Natural killer cell (primary cell): ENCODE measurements around the gene AKR1D1. TPM values are rescaled to one million over a fixed set of nuclear protein-coding genes. Genes with fewer than 3 reads are reported as not detected.

Experiments used
- ATAC-seq, 3 donors: fragments of 150-1000 bp in 2 of 3; fragments of 200-7000 bp in 1 of 3; cut with Tn5 transposase; 1 replicate in 1 of 3; 2 replicates in 2 of 3; pipeline ENCODE4 v1.10.0; 2021; ENCODE audit warnings: mild to moderate bottlenecking in 2 of 3, moderate library complexity in 2 of 3
- DNase-seq, 2 donors: peaks; one replicate each; pipeline versions ENCODE4 v3.0.0 to v3.0.0-alpha.2; 2013 to 2021; ENCODE audit warnings: mixed read lengths in 1 of 2
- H3K27ac ChIP-seq: one replicate; pipeline ENCODE4 v1.5.1; 2013; ENCODE audit warnings: mild to moderate bottlenecking, low read length
- H3K27me3 ChIP-seq: one replicate; pipeline ENCODE4 v1.6.1; 2013; ENCODE audit warnings: low read length; ENCODE audit not compliant: control insufficient read depth, insufficient read depth
- H3K36me3 ChIP-seq: one replicate; pipeline ENCODE4 v1.6.1; 2013; ENCODE audit warnings: low read length; ENCODE audit not compliant: control insufficient read depth, insufficient read depth
- H3K4me1 ChIP-seq: one replicate; pipeline ENCODE4 v1.6.1; 2013; ENCODE audit warnings: low read length; ENCODE audit not compliant: control insufficient read depth, insufficient read depth
- H3K4me3 ChIP-seq: one replicate; pipeline ENCODE4 v1.5.1; 2013; ENCODE audit warnings: low read length
- H3K9me3 ChIP-seq: one replicate; pipeline ENCODE4 v1.6.1; 2013; ENCODE audit warnings: low read length; ENCODE audit not compliant: control insufficient read depth, insufficient read depth
- H3K27ac Mint-ChIP-seq, 2 donors: one replicate each; pipeline ENCODE4 v1.8.0; 2022; ENCODE audit warnings: mild to moderate bottlenecking in 2 of 2, mixed read lengths in 2 of 2, moderate library complexity in 1 of 2
- H3K27me3 Mint-ChIP-seq, 2 donors: one replicate each; pipeline ENCODE4 v1.8.0; 2022; ENCODE audit warnings: low read depth in 2 of 2, mixed read lengths in 2 of 2
- H3K36me3 Mint-ChIP-seq: one replicate; pipeline ENCODE4 v1.8.0; 2022; ENCODE audit warnings: mixed read lengths
- H3K4me1 Mint-ChIP-seq, 2 donors: one replicate each; pipeline ENCODE4 v1.8.0; 2022; ENCODE audit warnings: mixed read lengths in 2 of 2
- H3K4me3 Mint-ChIP-seq: one replicate; pipeline ENCODE4 v1.8.0; 2022; ENCODE audit warnings: mild to moderate bottlenecking, moderate library complexity, mixed read lengths
- H3K9me3 Mint-ChIP-seq, 2 donors: one replicate each; pipeline ENCODE4 v1.8.0; 2022; ENCODE audit warnings: mixed read lengths in 2 of 2
- WGBS: methylation state at CpG from one replicate; pipeline ENCODE4 v1.1.7; 2013; ENCODE audit warnings: missing lambda C conversion rate; ENCODE audit not compliant: insufficient coverage; 5-methylcytosine and 5-hydroxymethylcytosine counted together
- intact Hi-C: fragments of 100-400 bp; cut with micrococcal nuclease; formaldehyde crosslinking; loops from one replicate; pipeline ENCODE4 v1.14.2; 2022
- total RNA-seq, 4 donors: library from RNA; stranded (reverse); fragments of 120-200 nt in 1 of 4; gene quantifications; one replicate each; pipeline versions ENCODE4 v1.2.3 to v1.2.4, GENCODE V29; 2013 to 2022
- TF ChIP-seq, protein P1 (sequence below): fragments of 200-600 bp; IDR thresholded peaks from one replicate; pipeline ENCODE4 v1.8.0; 2022; ENCODE audit warnings: antibody characterized with exemption

The AKR1D1 gene
- total RNA-seq, 3 donors from 2014 or later (not counting 1 experiment from before 2014, with no cell fraction given): not detected

DNA sequence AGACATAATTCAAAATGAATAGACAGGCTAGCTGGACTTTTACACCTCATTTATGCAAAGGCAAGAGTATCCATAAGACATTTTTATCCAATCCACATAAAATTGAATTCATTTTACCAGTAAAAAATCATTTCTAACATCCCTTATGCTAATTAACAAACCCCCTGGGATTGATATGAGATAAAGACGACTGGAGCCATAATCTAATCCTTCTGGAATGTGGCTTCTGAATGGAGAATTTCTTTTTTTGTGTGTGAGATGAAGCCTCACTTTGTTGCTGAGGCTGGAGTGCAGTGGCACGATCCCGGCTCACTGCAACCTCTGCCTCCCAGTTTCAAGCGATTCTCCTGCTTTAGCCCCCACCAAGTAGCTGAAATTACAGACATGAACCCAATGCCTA is 90.4 kb downstream of the AKR1D1 start:
- peaks cover 4% of the 10 kb centered on the region in 2 donors for H3K9me3 Mint-ChIP-seq
- no peaks in the 10 kb centered on the region for H3K27me3 Mint-ChIP-seq
- DNase-seq (no peak), ATAC-seq (no peak)
- TF ChIP-seq, protein P1, sequence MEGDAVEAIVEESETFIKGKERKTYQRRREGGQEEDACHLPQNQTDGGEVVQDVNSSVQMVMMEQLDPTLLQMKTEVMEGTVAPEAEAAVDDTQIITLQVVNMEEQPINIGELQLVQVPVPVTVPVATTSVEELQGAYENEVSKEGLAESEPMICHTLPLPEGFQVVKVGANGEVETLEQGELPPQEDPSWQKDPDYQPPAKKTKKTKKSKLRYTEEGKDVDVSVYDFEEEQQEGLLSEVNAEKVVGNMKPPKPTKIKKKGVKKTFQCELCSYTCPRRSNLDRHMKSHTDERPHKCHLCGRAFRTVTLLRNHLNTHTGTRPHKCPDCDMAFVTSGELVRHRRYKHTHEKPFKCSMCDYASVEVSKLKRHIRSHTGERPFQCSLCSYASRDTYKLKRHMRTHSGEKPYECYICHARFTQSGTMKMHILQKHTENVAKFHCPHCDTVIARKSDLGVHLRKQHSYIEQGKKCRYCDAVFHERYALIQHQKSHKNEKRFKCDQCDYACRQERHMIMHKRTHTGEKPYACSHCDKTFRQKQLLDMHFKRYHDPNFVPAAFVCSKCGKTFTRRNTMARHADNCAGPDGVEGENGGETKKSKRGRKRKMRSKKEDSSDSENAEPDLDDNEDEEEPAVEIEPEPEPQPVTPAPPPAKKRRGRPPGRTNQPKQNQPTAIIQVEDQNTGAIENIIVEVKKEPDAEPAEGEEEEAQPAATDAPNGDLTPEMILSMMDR: no peak
- peaks cover 7% of the 10 kb centered on the region for H3K9me3 ChIP-seq
- no peak overlapping the region for H3K27ac Mint-ChIP-seq
- H3K4me1 Mint-ChIP-seq: no peaks in the 10 kb centered on the region
- H3K27ac ChIP-seq: no peak overlapping the region
- intact Hi-C loops: no loop called here
- WGBS: 100% methylated on average over 4 of the region's 4 CpGs
- no peak overlapping the region for H3K4me3 Mint-ChIP-seq
- no peaks in the 10 kb centered on the region for H3K4me1 ChIP-seq
- no peaks in the 10 kb centered on the region for H3K36me3 Mint-ChIP-seq
- H3K27me3 ChIP-seq: no peaks in the 10 kb centered on the region
- H3K4me3 ChIP-seq: no peak overlapping the region
- H3K36me3 ChIP-seq: no peaks in the 10 kb centered on the region

DNA sequence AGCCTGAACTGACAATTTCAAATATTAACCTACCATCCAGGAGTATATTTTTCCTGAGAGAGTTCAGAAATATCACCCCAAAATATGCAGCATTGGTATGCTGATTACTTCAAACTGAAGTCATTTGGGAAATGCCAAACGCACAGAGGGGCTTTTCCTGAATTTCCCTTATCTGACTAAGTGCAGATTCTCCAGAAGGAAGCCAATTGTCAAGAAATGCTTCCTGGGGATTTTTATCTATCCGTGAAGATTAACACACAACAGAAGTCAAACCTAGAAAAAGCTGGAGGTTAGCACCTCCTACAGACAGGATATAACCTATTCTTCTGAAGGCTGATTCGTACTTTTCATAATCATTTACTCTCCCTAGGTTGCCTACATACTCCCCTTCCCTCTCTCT is 91.0 kb downstream of the AKR1D1 start:
- H3K27ac ChIP-seq: no peak overlapping the region
- no peak overlapping the region for H3K4me3 ChIP-seq
- no peaks in the 10 kb centered on the region for H3K36me3 Mint-ChIP-seq
- no peaks in the 10 kb centered on the region for H3K27me3 Mint-ChIP-seq
- intact Hi-C loops: no loop called here
- TF ChIP-seq, protein P1: no peak
- peaks cover 4% of the 10 kb centered on the region in 2 donors for H3K9me3 Mint-ChIP-seq
- WGBS: 42% methylated on average over 2 of the region's 3 CpGs
- no peaks in the 10 kb centered on the region for H3K36me3 ChIP-seq
- ATAC-seq (no peak), DNase-seq (no peak)
- H3K4me1 ChIP-seq: no peaks in the 10 kb centered on the region
- no peak overlapping the region for H3K27ac Mint-ChIP-seq
- H3K27me3 ChIP-seq: no peaks in the 10 kb centered on the region
- peaks cover 7% of the 10 kb centered on the region for H3K9me3 ChIP-seq
- H3K4me1 Mint-ChIP-seq: no peaks in the 10 kb centered on the region
- no peak overlapping the region for H3K4me3 Mint-ChIP-seq

DNA sequence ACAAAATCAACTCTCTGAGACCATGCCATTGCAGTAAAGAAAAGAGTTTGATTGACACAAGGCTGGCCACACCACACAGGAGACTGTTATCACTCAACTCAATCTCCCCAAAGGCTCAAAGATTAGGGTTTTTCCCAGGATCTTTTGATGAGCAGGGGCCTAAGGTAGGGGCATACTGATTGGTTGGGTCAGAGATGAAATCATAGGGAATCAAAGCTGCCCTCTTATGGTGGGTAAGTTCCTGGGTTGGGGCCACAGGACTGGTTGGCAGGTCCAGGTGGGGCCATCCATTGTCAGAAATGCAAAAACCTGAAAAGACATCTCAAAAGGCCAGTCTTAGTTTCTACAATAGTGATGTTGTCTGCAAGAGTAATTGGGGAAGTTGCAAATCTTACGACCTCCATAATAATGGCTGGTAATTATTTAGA is 91.6 kb downstream of the AKR1D1 start:
- Histone ChIP-seq H3K4me3 (no peak overlapping the region), H3K27ac (no peak overlapping the region), H3K4me1 (no peaks in the 10 kb centered on the region), H3K36me3 (no peaks in the 10 kb centered on the region), H3K9me3 (peaks cover 7% of the 10 kb centered on the region), H3K27me3 (no peaks in the 10 kb centered on the region)
- H3K27me3 Mint-ChIP-seq: no peaks in the 10 kb centered on the region
- no CpG with 5 or more reads among the region's 1 CpG for WGBS
- H3K4me1 Mint-ChIP-seq: no peaks in the 10 kb centered on the region
- TF ChIP-seq, protein P1: no peak
- intact Hi-C loops: no loop called here
- H3K36me3 Mint-ChIP-seq: no peaks in the 10 kb centered on the region
- H3K9me3 Mint-ChIP-seq: peaks cover 4% of the 10 kb centered on the region in 2 donors
- H3K4me3 Mint-ChIP-seq: no peak overlapping the region
- DNase-seq: no peak
- no peak for ATAC-seq
- H3K27ac Mint-ChIP-seq: no peak overlapping the region

Other genes starting within 250 kb of the AKR1D1 start
- gene DGKI, start 229.5 kb upstream of the AKR1D1 start, total RNA-seq: under 1 TPM in 1 of 3 donors, not detected in 2; 0.53 TPM
- 10 to 100 TPM; 45.9 to 54.6 (median 52.5) TPM for gene CREB3L2, start 74.4 kb upstream of the AKR1D1 start, total RNA-seq